ENCODE data around the gene KIAA1671.

Gene KIAA1671

DNA sequence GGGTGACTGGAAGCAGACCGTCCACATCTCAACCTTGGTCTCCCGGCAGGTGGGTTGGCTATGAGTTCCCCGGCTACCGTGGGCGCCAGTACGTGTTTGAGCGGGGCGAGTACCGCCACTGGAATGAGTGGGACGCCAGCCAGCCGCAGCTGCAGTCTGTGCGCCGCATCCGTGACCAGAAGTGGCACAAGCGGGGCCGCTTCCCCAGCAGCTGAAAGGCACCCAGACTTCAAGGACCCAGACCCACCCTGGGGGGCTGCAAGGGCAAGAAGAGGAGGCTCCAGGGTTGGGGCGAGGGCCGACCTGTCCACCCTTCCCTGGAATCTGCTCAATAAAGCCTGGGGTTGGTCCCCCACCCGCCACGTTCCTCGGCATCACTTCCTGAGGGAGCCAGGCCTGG lies 254.5 kb downstream of the KIAA1671 start:
- Histone ChIP-seq H2AFZ (ENCODE audit: low read depth, low read length, severe bottlenecking) (no peak overlapping the region), H3K9ac (ENCODE audit: low read length) (no peak overlapping the region), H3K36me3 (ENCODE audit: low read length) (no peaks in the 10 kb centered on the region), H3K4me2 (ENCODE audit: low read depth, low read length, poor library complexity, severe bottlenecking) (no peak overlapping the region), H3K27me3 (ENCODE audit: low read length) (no peaks in the 10 kb centered on the region), H3K27ac (ENCODE audit: low read depth, low read length) (no peak overlapping the region), H3F3A (ENCODE audit: insufficient read depth) (no peaks in the 10 kb centered on the region), H3K4me3 (ENCODE audit: insufficient read depth, low read length, poor library complexity, severe bottlenecking) (no peak overlapping the region), H3K9me3 (ENCODE audit: insufficient read depth, low read length) (no peaks in the 10 kb centered on the region), H3K9me2 (replicated peaks; ENCODE audit: insufficient read depth, low read length) (no peaks in the 10 kb centered on the region), H4K20me1 (ENCODE audit: low read depth, low read length) (no peaks in the 10 kb centered on the region), H3K79me2 (ENCODE audit: insufficient read depth, low read length) (no peaks in the 10 kb centered on the region)
- TF ChIP-seq EZH2phosphoT487 (conservative IDR thresholded peaks at IDR 0.05; ENCODE audit: low read length) (no peak), CTCF (IDR thresholded peaks at IDR 0.05; ENCODE audit: insufficient read depth, low read length, poor library complexity, severe bottlenecking) (no peak)

DNA sequence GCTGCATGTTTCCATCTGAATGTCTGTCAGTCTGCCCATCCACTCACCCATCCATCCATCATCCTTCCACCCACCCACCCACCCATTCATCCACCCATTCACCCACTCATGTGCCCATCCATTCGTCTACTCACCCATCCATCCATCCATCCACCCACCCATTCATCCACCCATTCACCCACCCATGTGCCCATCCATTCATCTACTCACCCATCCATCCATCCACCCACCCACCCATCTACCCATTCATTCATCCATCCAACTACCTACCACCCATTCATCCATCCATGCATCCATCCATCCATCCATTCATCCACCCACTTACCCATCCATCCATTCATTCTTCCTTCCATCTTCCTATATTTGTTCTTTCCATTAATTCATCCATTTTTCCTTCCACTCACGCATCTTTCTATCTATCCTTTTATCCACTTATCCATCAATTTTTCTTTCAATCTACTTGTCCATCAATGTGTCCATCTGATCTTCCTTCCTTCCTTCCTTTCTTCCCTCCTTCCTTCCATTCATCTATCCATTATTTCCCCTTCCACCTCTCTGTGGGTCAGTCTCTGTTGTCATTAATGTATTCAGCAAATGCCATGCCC lies 255.1 kb downstream of the KIAA1671 start:
- no peaks in the 10 kb centered on the region for H3F3A ChIP-seq (ENCODE audit: insufficient read depth)
- TF ChIP-seq EZH2phosphoT487 (conservative IDR thresholded peaks at IDR 0.05; ENCODE audit: low read length), result no peak
- TF ChIP-seq CTCF (IDR thresholded peaks at IDR 0.05; ENCODE audit: insufficient read depth, low read length, poor library complexity, severe bottlenecking), result no peak
- H3K4me3 ChIP-seq (ENCODE audit: insufficient read depth, low read length, poor library complexity, severe bottlenecking), result no peak overlapping the region
- no peaks in the 10 kb centered on the region for H4K20me1 ChIP-seq (ENCODE audit: low read depth, low read length)
- H3K9me2 ChIP-seq (replicated peaks; ENCODE audit: insufficient read depth, low read length), result no peaks in the 10 kb centered on the region
- no peaks in the 10 kb centered on the region for H3K36me3 ChIP-seq (ENCODE audit: low read length)
- H2AFZ ChIP-seq (ENCODE audit: low read depth, low read length, severe bottlenecking), result no peak overlapping the region
- H3K4me2 ChIP-seq (ENCODE audit: low read depth, low read length, poor library complexity, severe bottlenecking), result no peak overlapping the region
- H3K79me2 ChIP-seq (ENCODE audit: insufficient read depth, low read length), result no peaks in the 10 kb centered on the region
- H3K27ac ChIP-seq (ENCODE audit: low read depth, low read length), result no peak overlapping the region
- no peaks in the 10 kb centered on the region for H3K9me3 ChIP-seq (ENCODE audit: insufficient read depth, low read length)
- H3K9ac ChIP-seq (ENCODE audit: low read length), result no peak overlapping the region
- H3K27me3 ChIP-seq (ENCODE audit: low read length), result no peaks in the 10 kb centered on the region

DNA sequence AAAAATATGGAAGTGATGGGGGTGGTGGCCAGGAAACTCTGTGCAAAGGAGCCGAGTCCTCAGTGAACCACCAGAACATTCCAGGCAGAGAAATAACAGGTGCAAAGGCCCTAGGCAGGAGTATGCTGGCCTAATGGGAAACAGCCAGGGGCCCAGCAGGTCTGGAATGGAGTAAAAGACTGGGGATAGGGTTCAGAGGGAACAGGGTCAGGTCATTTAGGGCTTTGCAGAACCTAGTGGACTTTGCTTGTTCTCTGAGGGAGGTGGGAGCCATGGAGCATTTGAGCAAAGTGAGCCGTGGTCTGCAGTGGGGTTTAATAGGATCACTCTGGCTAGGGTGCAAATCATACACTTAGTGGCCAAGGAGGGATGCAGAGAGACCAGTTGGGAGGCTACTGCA lies 255.8 kb downstream of the KIAA1671 start:
- no peaks in the 10 kb centered on the region for H3F3A ChIP-seq (ENCODE audit: insufficient read depth)
- no peak overlapping the region for H3K4me3 ChIP-seq (ENCODE audit: insufficient read depth, low read length, poor library complexity, severe bottlenecking)
- no peak overlapping the region for H2AFZ ChIP-seq (ENCODE audit: low read depth, low read length, severe bottlenecking)
- no peak overlapping the region for H3K27ac ChIP-seq (ENCODE audit: low read depth, low read length)
- no peaks in the 10 kb centered on the region for H3K36me3 ChIP-seq (ENCODE audit: low read length)
- H3K9ac ChIP-seq (ENCODE audit: low read length), result no peak overlapping the region
- no peak overlapping the region for H3K4me2 ChIP-seq (ENCODE audit: low read depth, low read length, poor library complexity, severe bottlenecking)
- H3K27me3 ChIP-seq (ENCODE audit: low read length), result no peaks in the 10 kb centered on the region
- H3K79me2 ChIP-seq (ENCODE audit: insufficient read depth, low read length), result no peaks in the 10 kb centered on the region
- no peaks in the 10 kb centered on the region for H3K9me3 ChIP-seq (ENCODE audit: insufficient read depth, low read length)
- no peaks in the 10 kb centered on the region for H4K20me1 ChIP-seq (ENCODE audit: low read depth, low read length)
- TF ChIP-seq EZH2phosphoT487 (conservative IDR thresholded peaks at IDR 0.05; ENCODE audit: low read length) (no peak), CTCF (IDR thresholded peaks at IDR 0.05; ENCODE audit: insufficient read depth, low read length, poor library complexity, severe bottlenecking) (no peak)
- no peaks in the 10 kb centered on the region for H3K9me2 ChIP-seq (replicated peaks; ENCODE audit: insufficient read depth, low read length)

All from SU-DHL-6 (cell line).